Heart left ventricle (tissue), 16 donors: ENCODE data around the gene SHISAL2A. TPM values are rescaled to one million over a fixed set of nuclear protein-coding genes. Genes with fewer than 3 reads are reported as not detected.
A peak's percentile ranks its signal among the peaks of the same experiment; 100 is the strongest.

Source experiments
- ATAC-seq, 4 donors: fragments of 200-7000 bp; cut with Tn5 transposase; one replicate each; pipeline ENCODE4 v1.9.1; 2020 to 2022; ENCODE audit warnings: moderate library complexity in 4 of 4, mild to moderate bottlenecking in 3 of 4, moderate number of reproducible peaks in 1 of 4
- DNase-seq, 5 donors: peaks; one replicate each; pipeline ENCODE4 v3.0.0-alpha.2; 2020
- H3K27ac ChIP-seq, 12 donors: fragments of 200-600 bp; sonication (generic) in 4 of 12; one replicate each; pipeline versions ENCODE4 v1.5.0 to v1.8.0; 2016 to 2022; ENCODE audit warnings: mild to moderate bottlenecking in 2 of 12
- H3K27me3 ChIP-seq, 9 donors: fragments of 200-600 bp; sonication (generic) in 2 of 9; one replicate each; pipeline versions ENCODE4 v1.5.1 to v1.8.0; 2016 to 2022; ENCODE audit warnings: mild to moderate bottlenecking in 3 of 9
- H3K36me3 ChIP-seq, 9 donors: fragments of 200-600 bp; sonication (generic) in 2 of 9; one replicate each; pipeline versions ENCODE4 v1.5.0 to v1.8.0; 2018 to 2022; ENCODE audit warnings: mild to moderate bottlenecking in 2 of 9
- H3K4me1 ChIP-seq, 12 donors: fragments of 200-600 bp; sonication (generic) in 4 of 12; one replicate each; pipeline versions ENCODE4 v1.5.0 to v1.8.0; 2016 to 2022; ENCODE audit warnings: mild to moderate bottlenecking in 3 of 12
- H3K4me3 ChIP-seq, 12 donors: fragments of 200-600 bp; sonication (generic) in 4 of 12; one replicate each; pipeline versions ENCODE4 v1.5.0 to v1.8.0; 2017 to 2022; ENCODE audit warnings: mild to moderate bottlenecking in 9 of 12, moderate library complexity in 4 of 12
- H3K9me3 ChIP-seq, 12 donors: fragments of 200-600 bp; sonication (generic) in 4 of 12; one replicate each; pipeline versions ENCODE4 v1.5.0 to v1.8.0; 2016 to 2022; ENCODE audit warnings: mild to moderate bottlenecking in 1 of 12
- POLR2A ChIP-seq, 2 donors: fragments of 450-650 bp; IDR thresholded peaks; one replicate each; pipeline ENCODE4 v1.6.1; 2017; ENCODE audit warnings: antibody characterized with exemption in 2 of 2, mild to moderate bottlenecking in 2 of 2, moderate library complexity in 2 of 2
- WGBS, 4 donors: extraction: QIAGEN DNeasy Blood & Tissue Kit in 2 of 4; methylation state at CpG; one replicate each; pipeline versions ENCODE4 v1.1.5 to v1.1.7; 2013 to 2018; 5-methylcytosine and 5-hydroxymethylcytosine counted together
- intact Hi-C, 10 donors: fragments of 100-400 bp; cut with DNase I; formaldehyde crosslinking; loops; one replicate each; pipeline versions ENCODE4 v1.11.1 to v1.14.2; 2022
- polyA plus RNA-seq, 2 donors: library from polyadenylated mRNA; stranded (reverse); fragments of 200-250 nt; gene quantifications; one replicate each; pipeline ENCODE4 v1.2.3, GENCODE V29; 2013
- total RNA-seq, 9 donors: library from RNA; depleted of rRNA in 2 of 9; stranded (reverse); fragments of >200 nt in 2 of 9; fragmentation: NEBNext Ultra II Directional in 3 of 9; extraction: Animal tissue kit (Norgen Biotek cat#: 25700) in 3 of 9; gene quantifications; one replicate each; pipeline versions ENCODE4 v1.1.0 to v1.2.4, GENCODE V29; 2016 to 2023
- TF ChIP-seq, protein P1 (sequence below), 12 donors: fragments of 200-600 bp; sonication (generic) in 4 of 12; IDR thresholded peaks; one replicate each; pipeline versions ENCODE4 v1.5.0 to v1.8.0; 2018 to 2022; ENCODE audit warnings: antibody characterized with exemption in 12 of 12, mild to moderate bottlenecking in 5 of 12
- donor health status: ischemic (EF 13 %, LVEDD 7.1; RV severe dilation, severe dysfunction).
- donor health status: healthy with polysubstance abuse.
- donor health status: DM: no; HTN: yes; CAD: no.
- donor health status: DM: no; HTN: no; CAD: no.
- donor health status: ischemic (EF 25% LVEDD 6.9; RV normal size, moderate dysfunction).
- donor health status: ischemic (EF 25% LVEDD 5.7; RV mildly dilated, moderate dysfunction).
- donor health status: healthy.
- donor health status: DM: yes; HTN: yes; CAD: no.
- donor health status: ischemic (EF 35%, LVEDD 5.7; RV mildly dilated, moderate dysfunction).
- donor health status: nonischemic (EF 11% LVEDD 7.7; RV severe dilation, severe dysfunction).
- donor health status: DM: yes; HTN: yes; CAD: no.
- donor health status: PGD.
- donor health status: ischemic (EF 29% LVEDD 5.4; RV normal size, mild dysfunction).
- donor health status: nonischemic (EF 23%, LVEDD 6.1; RV moderate dilation, normal function).

SHISAL2A gene
- total and polyA plus RNA-seq, 11 donors: 0.08 to 0.64 TPM; not detected in 9

DNA sequence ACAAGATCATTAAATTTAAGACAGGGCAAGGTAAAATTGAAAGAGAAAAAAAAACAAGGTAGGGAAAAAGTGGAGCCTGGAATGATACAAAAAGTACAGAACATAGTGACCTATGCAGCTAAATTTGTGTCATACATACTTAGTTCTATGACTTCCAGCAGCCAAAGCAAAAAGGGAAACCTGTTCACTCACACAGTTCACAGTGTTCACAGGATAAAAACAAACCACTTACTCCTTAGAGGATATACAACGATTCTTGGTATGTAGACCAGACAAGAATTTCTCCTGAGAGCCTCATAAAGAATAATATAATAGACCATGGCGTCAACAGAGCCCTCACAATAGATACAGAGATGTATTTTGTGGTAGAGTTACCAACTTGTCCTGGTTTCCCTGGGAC, 37.6 kb downstream of the SHISAL2A start:
- Histone ChIP-seq H3K4me1 (no peaks in the 10 kb centered on the region), H3K9me3 (no peaks in the 10 kb centered on the region), H3K36me3 (no peaks in the 10 kb centered on the region), H3K27me3 (no peaks in the 10 kb centered on the region), H3K4me3 (no peak overlapping the region), H3K27ac (no peak overlapping the region)
- TF ChIP-seq POLR2A (IDR thresholded peaks at IDR 0.05): no peak
- TF ChIP-seq, protein P1, sequence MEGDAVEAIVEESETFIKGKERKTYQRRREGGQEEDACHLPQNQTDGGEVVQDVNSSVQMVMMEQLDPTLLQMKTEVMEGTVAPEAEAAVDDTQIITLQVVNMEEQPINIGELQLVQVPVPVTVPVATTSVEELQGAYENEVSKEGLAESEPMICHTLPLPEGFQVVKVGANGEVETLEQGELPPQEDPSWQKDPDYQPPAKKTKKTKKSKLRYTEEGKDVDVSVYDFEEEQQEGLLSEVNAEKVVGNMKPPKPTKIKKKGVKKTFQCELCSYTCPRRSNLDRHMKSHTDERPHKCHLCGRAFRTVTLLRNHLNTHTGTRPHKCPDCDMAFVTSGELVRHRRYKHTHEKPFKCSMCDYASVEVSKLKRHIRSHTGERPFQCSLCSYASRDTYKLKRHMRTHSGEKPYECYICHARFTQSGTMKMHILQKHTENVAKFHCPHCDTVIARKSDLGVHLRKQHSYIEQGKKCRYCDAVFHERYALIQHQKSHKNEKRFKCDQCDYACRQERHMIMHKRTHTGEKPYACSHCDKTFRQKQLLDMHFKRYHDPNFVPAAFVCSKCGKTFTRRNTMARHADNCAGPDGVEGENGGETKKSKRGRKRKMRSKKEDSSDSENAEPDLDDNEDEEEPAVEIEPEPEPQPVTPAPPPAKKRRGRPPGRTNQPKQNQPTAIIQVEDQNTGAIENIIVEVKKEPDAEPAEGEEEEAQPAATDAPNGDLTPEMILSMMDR (IDR thresholded peaks at IDR 0.05): no peak
- DNase-seq (no peak), ATAC-seq (no peak)
- intact Hi-C loops: loop anchor here in 1 of 10 donors (10.0 kb wide), 1 partner anchor 116 kb away; the partner anchor contains the start of gene TUT4
- WGBS, 4 donors: 65 to 69% (median 67%) methylated on average over 2 of the region's 2 CpGs

DNA sequence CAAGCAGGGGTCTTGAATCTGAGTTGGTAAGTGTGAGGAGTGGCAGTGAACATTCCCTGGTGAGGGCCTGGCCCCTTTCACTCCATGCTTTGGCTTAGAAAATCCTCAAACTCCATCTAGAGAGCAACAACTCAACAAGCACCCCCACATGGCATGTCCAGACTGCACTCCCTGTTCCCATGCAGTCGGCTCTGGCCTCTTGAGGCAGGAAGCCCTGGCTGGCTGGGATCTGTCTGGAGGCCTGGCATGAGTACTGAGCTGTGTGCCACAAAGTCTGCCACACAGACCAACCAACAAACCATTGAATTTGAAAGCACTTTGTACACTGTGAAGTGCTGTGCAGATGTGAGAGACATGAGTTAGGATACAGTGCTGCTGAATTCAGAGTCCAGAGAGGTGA, 40.0 kb downstream of the SHISAL2A start:
- ATAC-seq: peak; percentile 51 to 85 (median 70)

DNA sequence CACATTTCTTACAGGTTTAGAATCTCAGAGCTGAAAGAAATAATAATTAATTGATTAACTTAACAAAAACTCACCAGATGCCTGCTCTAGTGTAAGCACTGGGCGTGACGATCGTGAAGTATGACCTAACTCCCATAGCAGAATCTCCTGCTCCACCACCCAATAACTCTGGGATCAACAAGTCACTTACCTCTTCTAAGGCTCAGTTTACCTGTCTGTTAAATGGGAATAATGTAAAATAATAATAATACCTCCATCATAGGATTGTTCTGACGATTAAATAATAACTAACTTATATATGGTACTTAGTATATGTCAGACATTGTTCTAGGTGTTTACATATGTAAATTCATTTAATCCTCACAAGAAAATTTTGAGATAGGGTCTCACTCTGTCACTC, 40.5 kb downstream of the SHISAL2A start:
- TF ChIP-seq POLR2A (IDR thresholded peaks at IDR 0.05): no peak
- TF ChIP-seq, protein P1 (IDR thresholded peaks at IDR 0.05): no peak
- intact Hi-C loops: loop anchor here in 1 of 10 donors (10.0 kb wide), 1 partner anchor 119 kb away; the partner anchor contains the start of gene TUT4
- DNase-seq (no peak), ATAC-seq (no peak)
- H3K4me3 ChIP-seq: no peak overlapping the region
- no peaks in the 10 kb centered on the region for H3K36me3 ChIP-seq
- peaks cover 0 to 19% (median 7%) of the 10 kb centered on the region in 12 donors for H3K4me1 ChIP-seq
- 84 to 97% (median 95%) methylated on average over 4 of the region's 4 CpGs for WGBS, 4 donors
- no peak overlapping the region for H3K27ac ChIP-seq
- H3K9me3 ChIP-seq: no peaks in the 10 kb centered on the region
- no peaks in the 10 kb centered on the region for H3K27me3 ChIP-seq

More for the DNA sequence above, 40.0 kb downstream of the SHISAL2A start:
- peak in 1 of 5 donors; percentile 39 for DNase-seq
- intact Hi-C loops: loop anchor here in 1 of 10 donors (10.0 kb wide), 1 partner anchor 118 kb away; the partner anchor contains the start of gene TUT4
- TF ChIP-seq, protein P1 (IDR thresholded peaks at IDR 0.05): no peak
- no peak for TF ChIP-seq POLR2A (IDR thresholded peaks at IDR 0.05)
- WGBS, 4 donors: 20 to 38% (median 25%) methylated on average over 1 of the region's 1 CpG
- Histone ChIP-seq H3K9me3 (no peaks in the 10 kb centered on the region), H3K4me3 (no peak overlapping the region), H3K4me1 (peaks cover 0 to 19% (median 7%) of the 10 kb centered on the region in 12 donors), H3K27me3 (no peaks in the 10 kb centered on the region), H3K27ac (no peak overlapping the region), H3K36me3 (no peaks in the 10 kb centered on the region)

DNA sequence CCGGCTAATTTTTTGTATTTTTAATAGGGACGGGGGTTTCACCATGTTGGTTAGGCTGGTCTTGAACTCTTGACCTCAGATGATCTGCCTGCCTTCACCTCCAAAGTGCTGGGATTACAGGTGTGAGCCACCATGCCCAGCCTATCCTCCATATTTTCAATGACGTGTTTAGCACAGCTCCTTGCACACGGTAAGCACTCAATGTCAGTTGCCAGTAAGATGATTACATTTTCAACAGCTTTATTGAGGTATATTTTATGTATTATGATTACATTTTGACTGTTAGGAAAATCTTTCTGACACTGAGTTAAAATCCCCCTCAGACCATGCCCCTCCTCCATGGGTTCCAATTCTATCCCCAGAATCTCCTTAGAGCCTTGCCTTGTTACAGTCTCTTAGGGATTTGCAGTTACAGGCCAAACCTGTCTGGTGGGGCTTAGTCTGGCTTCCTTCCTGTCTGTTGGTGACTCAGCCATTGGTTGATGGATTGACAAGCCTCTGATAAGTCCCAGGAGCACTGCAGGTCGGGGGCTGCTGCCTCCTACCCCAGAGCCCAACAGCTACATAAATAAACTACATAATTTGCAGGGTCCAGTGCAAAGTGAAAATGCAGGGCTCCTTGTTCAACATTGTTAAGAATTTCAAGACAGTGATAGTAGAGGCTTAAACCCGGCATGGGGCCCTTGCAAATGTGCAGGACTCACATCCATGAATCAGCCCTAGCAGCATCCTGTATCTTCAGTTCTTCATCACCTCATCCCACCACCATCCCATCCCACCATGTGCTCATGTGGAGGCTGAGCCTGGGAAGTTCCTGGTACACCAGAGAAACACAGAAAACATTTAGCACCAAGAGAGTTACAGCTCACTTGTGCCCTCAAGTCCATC, 41.8 kb downstream of the SHISAL2A start:
- no peak for DNase-seq
- Histone ChIP-seq H3K4me3 (no peak overlapping the region), H3K9me3 (no peaks in the 10 kb centered on the region), H3K27ac (no peak overlapping the region), H3K27me3 (no peaks in the 10 kb centered on the region), H3K4me1 (peaks cover 0 to 19% (median 7%) of the 10 kb centered on the region in 12 donors), H3K36me3 (no peaks in the 10 kb centered on the region)
- WGBS, 4 donors: 67 to 78% (median 69%) methylated on average over 6 of the region's 6 CpGs
- intact Hi-C loops: loop anchor here in 2 of 10 donors (2.0 to 10.0 kb wide), 2 partner anchors 120 to 546 kb away; partner anchors contain the start of gene TUT4 (in 1 of the 2)
- ATAC-seq: no peak
- no peak for TF ChIP-seq POLR2A (IDR thresholded peaks at IDR 0.05)
- TF ChIP-seq, protein P1 (IDR thresholded peaks at IDR 0.05): no peak
